Kidney (tissue), 14 donors: ENCODE measurements around the gene PLP1. TPM values are rescaled to one million over a fixed set of nuclear protein-coding genes. Genes with fewer than 3 reads are reported as not detected.

Experiments used
- DNase-seq, 5 donors: peaks; one replicate each; pipeline ENCODE4 v3.0.0-alpha.2; 2013 to 2020
- FAIRE-seq: peaks from 2 replicates; lab custom pipeline; 2012; peaks lifted over from hg19 to GRCh38; lab: Jason Lieb, UNC
- H3K27ac ChIP-seq, 2 donors: one replicate each; pipeline ENCODE4 v1.7.0; 2013; ENCODE audit warnings: low read depth in 2 of 2, low read length in 2 of 2, inconsistent platforms in 1 of 2
- H3K27me3 ChIP-seq: one replicate; pipeline ENCODE4 v1.7.1; 2013; ENCODE audit warnings: low read length, inconsistent platforms; ENCODE audit not compliant: control insufficient read depth, insufficient read depth
- H3K36me3 ChIP-seq, 3 donors: one replicate each; pipeline versions ENCODE4 v1.7.0 to v1.7.1; 2013; ENCODE audit warnings: low read length in 3 of 3, control low read depth in 1 of 3, inconsistent platforms in 1 of 3; ENCODE audit not compliant: insufficient read depth in 3 of 3, control insufficient read depth in 2 of 3
- H3K4me1 ChIP-seq, 3 donors: one replicate each; pipeline versions ENCODE4 v1.7.0 to v1.7.1; 2013; ENCODE audit warnings: low read length in 3 of 3, inconsistent platforms in 1 of 3, low read depth in 1 of 3; ENCODE audit not compliant: control insufficient read depth in 2 of 3, insufficient read depth in 2 of 3
- H3K4me3 ChIP-seq, 3 donors: one replicate each; pipeline versions ENCODE4 v1.7.0 to v1.8.1; 2013; ENCODE audit warnings: low read length in 3 of 3, control low read depth in 1 of 3, inconsistent platforms in 1 of 3
- H3K9ac ChIP-seq, 3 donors: one replicate each; pipeline versions ENCODE4 v1.7.0 to v1.7.1; 2013; ENCODE audit warnings: low read length in 3 of 3, control low read depth in 1 of 3, inconsistent platforms in 1 of 3
- H3K9me3 ChIP-seq, 3 donors: one replicate each; pipeline versions ENCODE4 v1.7.0 to v1.7.1; 2013; ENCODE audit warnings: low read length in 3 of 3, control low read depth in 1 of 3, inconsistent platforms in 1 of 3; ENCODE audit not compliant: control insufficient read depth in 2 of 3, insufficient read depth in 1 of 3
- CTCF ChIP-seq: IDR thresholded peaks from 3 replicates; pipeline ENCODE4 v1.5.1; 2012; ENCODE audit warnings: mild to moderate bottlenecking, moderate library complexity, borderline replicate concordance; ENCODE audit not compliant: insufficient read depth; ENCODE audit errors: extremely low read depth
- intact Hi-C: fragments of 100-400 bp; cut with DNase I; formaldehyde crosslinking; loops from one replicate; pipeline ENCODE4 v1.11.1; 2022
- polyA plus RNA-seq: library from polyadenylated mRNA; stranded (reverse); fragments of 350-450 nt; fragmentation: Illumina TruSeq; extraction: RNeasy Lipid Tissue Mini Kit (QIAGEN cat#74804); gene quantifications from one replicate; pipeline ENCODE4 v1.2.3, GENCODE V29; 2014; ENCODE audit warnings: low read depth, low replicate concordance; ENCODE audit not compliant: insufficient read depth
- total RNA-seq: library from RNA; stranded (reverse); fragmentation: NEBNext Ultra II Directional; extraction: Animal tissue kit (Norgen Biotek cat#: 25700); gene quantifications from one replicate; pipeline ENCODE4 v1.2.1, GENCODE V29; 2021
- donor health status: control.
- donor health status: control.
- donor health status: control.
- donor health status: control.
- donor health status: control.
- donor health status: DM: yes; HTN: yes; CAD: no.
- donor health status: Normal renal cell carcinoma (clear cell type).

The PLP1 gene
- total and polyA plus RNA-seq, 2 donors from 2014 or later: 1.1 to 2.4 TPM

- H3K4me3 ChIP-seq: no peak overlapping the region
- H3K9ac ChIP-seq: no peak overlapping the region
- no peaks in the 10 kb centered on the region for H3K4me1 ChIP-seq
- no peaks in the 10 kb centered on the region for H3K9me3 ChIP-seq
- FAIRE-seq (no peak), DNase-seq (no peak)
- no peaks in the 10 kb centered on the region for H3K36me3 ChIP-seq
- peaks cover 8% of the 10 kb centered on the region for H3K27me3 ChIP-seq
- H3K27ac ChIP-seq: no peak overlapping the region
- intact Hi-C loops: no loop called here
- no peak for TF ChIP-seq CTCF
Measured at GRCh38 chrX:103780336-103781061, 3.9 kb downstream of the PLP1 start.

DNA sequence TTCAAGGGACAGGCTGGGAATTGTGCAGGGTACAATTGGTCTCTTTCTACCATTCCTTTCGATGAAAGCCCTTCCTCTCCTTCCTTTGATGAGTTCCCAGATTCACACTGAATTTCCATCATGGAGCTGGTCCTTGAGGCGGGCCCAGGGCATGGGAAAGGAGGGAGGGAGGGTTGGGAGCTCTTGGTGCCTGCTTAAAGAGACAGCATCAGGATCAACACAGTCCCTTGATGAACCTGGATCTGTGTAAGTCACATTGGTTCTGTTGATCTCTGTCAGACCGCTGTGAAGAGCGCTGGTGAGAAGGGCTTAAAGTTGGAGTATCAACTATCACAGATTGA, 4.4 kb downstream of the PLP1 start:
- Histone ChIP-seq H3K4me3 (no peak overlapping the region), H3K27me3 (peaks cover 8% of the 10 kb centered on the region), H3K4me1 (no peaks in the 10 kb centered on the region), H3K27ac (no peak overlapping the region), H3K9ac (no peak overlapping the region), H3K36me3 (no peaks in the 10 kb centered on the region), H3K9me3 (no peaks in the 10 kb centered on the region)
- no peak for TF ChIP-seq CTCF
- DNase-seq: no peak
- intact Hi-C loops: no loop called here
- no peak for FAIRE-seq

DNA sequence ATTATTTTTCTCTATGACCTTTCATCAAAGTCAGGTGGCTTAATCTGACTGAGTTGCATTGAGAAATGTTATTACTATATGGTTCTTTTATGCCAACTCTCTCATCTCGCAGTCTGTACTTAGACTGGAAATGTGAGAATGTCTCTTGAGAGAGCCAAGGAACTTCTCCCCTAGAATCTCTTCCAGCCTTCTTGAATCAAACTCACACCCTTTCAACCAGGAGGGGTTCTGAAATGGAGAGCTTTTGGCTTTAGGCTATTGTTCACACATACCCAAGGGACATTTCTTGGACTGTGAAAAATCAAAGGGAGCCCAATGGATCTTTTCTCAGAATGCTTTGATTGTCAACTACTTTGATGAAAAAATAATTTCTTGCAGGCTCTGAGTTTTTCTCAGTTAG, 5.1 kb downstream of the PLP1 start:
- no peak for FAIRE-seq
- intact Hi-C loops: no loop called here
- H3K36me3 ChIP-seq: no peaks in the 10 kb centered on the region
- no peak overlapping the region for H3K9ac ChIP-seq
- no peak for TF ChIP-seq CTCF
- no peak overlapping the region for H3K27ac ChIP-seq
- no peaks in the 10 kb centered on the region for H3K9me3 ChIP-seq
- H3K4me1 ChIP-seq: no peaks in the 10 kb centered on the region
- peaks cover 8% of the 10 kb centered on the region for H3K27me3 ChIP-seq
- DNase-seq: no peak
- no peak overlapping the region for H3K4me3 ChIP-seq

- Histone ChIP-seq H3K27ac (no peak overlapping the region), H3K9ac (no peak overlapping the region), H3K36me3 (no peaks in the 10 kb centered on the region), H3K4me3 (no peak overlapping the region), H3K9me3 (no peaks in the 10 kb centered on the region), H3K4me1 (no peaks in the 10 kb centered on the region), H3K27me3 (peaks cover 5% of the 10 kb centered on the region)
- TF ChIP-seq CTCF: no peak
- DNase-seq (no peak), FAIRE-seq (no peak)
- intact Hi-C loops: no loop called here
Measured at GRCh38 chrX:103782640-103783039, 6.0 kb downstream of the PLP1 start.
